GM10847 (cell line): Measurements from ENCODE around the gene CINP.

Experiments used
- POLR2A ChIP-seq: IDR thresholded peaks from 2 replicates; pipeline ENCODE4 v1.6.1; 2011; ENCODE audit not compliant: insufficient read length; ENCODE audit errors: extremely low read depth

Gene CINP

GRCh38 chr14:102316743-102317563, 45.7 kb downstream of the CINP start:
- no peak for TF ChIP-seq POLR2A

GRCh38 chr14:102316338-102316742, 46.4 kb downstream of the CINP start:
- no peak for TF ChIP-seq POLR2A

GRCh38 chr14:102315121-102315520, 47.6 kb downstream of the CINP start:
- TF ChIP-seq POLR2A = no peak

GRCh38 chr14:102314242-102315011, 48.3 kb downstream of the CINP start:
- TF ChIP-seq POLR2A = no peak

- no peak for TF ChIP-seq POLR2A
These were observed 57.8 kb downstream of the CINP start, which contains the start of gene MOK for GRCh38 chr14:102304611-102305506. Gene MOK, minus strand, starts transcription at chr14:102305164. Its CDS starts 196 bp downstream, at chr14:102304968.

- TF ChIP-seq POLR2A = no peak
These were observed 59.0 kb downstream of the CINP start for GRCh38 chr14:102303664-102304063.
